ENCODE measurements around the gene SEMG1.

DNA sequence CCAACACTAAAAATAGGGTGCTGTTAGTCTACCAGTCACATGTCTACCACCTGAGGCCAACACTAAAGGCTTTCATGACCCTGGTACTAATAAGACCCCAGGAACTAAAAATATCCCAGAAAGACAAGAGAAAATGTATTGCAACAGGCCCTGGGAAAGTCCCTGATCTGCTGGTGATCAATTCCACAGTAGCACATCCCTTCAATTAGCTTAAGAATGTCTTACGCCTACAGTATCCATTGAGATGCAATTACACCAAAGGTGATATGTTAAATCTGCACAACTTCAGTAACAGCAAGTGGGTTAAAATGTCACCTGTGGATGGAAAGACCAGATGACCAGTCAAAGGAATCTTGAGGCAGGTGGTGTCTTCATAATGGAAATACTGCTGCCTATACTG is 3.1 kb downstream of the SEMG1 start:
- TF ChIP-seq CTCF (optimal IDR thresholded peaks at IDR 0.05 in 1 of 3, IDR thresholded peaks at IDR 0.05 in 1 of 3, conservative IDR thresholded peaks at IDR 0.05 in 1 of 3; ENCODE audit: extremely low read depth in 1 of 3, insufficient read depth in 2 of 3, low read length in 3 of 3) = no peak
- TF ChIP-seq EZH2 (IDR thresholded peaks at IDR 0.05; ENCODE audit: low read length) = no peak
